GM21619 (cell line): ENCODE results near the gene ZYX.
"Not testable (repeated sequence)": the region's sequence is repeated elsewhere in the genome, so short reads cannot be mapped to it uniquely, and the experiment has no call there.

ENCODE experiments used
- ATAC-seq: cut with Tn5 transposase; IDR thresholded peaks from one replicate; pipeline ENCODE4 v1.9.1; 2021; ENCODE audit not compliant: unreplicated experiment

The ZYX gene

GRCh38 chr7:143416565-143417149 is 35.5 kb downstream of the ZYX start:
- no peak for ATAC-seq

GRCh38 chr7:143417734-143418383 is 36.7 kb downstream of the ZYX start:
- ATAC-seq = no peak

- no peak for ATAC-seq
Measured at GRCh38 chr7:143418681-143419458, 37.7 kb downstream of the ZYX start.

GRCh38 chr7:143419880-143420279 is 38.7 kb downstream of the ZYX start:
- no peak for ATAC-seq

GRCh38 chr7:143420624-143421023 is 39.5 kb downstream of the ZYX start:
- ATAC-seq = not testable (repeated sequence)

GRCh38 chr7:143422033-143422432 is 40.9 kb downstream of the ZYX start:
- no peak for ATAC-seq

GRCh38 chr7:143424476-143424875 is 43.3 kb downstream of the ZYX start:
- ATAC-seq = not testable (repeated sequence)

GRCh38 chr7:143426479-143427142 is 45.5 kb downstream of the ZYX start:
- no peak for ATAC-seq

- no peak for ATAC-seq
Measured at GRCh38 chr7:143429770-143430698, 48.9 kb downstream of the ZYX start.

- ATAC-seq = no peak
Measured at GRCh38 chr7:143431109-143431508, 50.0 kb downstream of the ZYX start.

GRCh38 chr7:143433759-143434158 is 52.6 kb downstream of the ZYX start:
- no peak for ATAC-seq

- no peak for ATAC-seq
Measured at GRCh38 chr7:143434660-143435059, 53.5 kb downstream of the ZYX start.

GRCh38 chr7:143435266-143435665 is 54.1 kb downstream of the ZYX start:
- ATAC-seq = no peak

- ATAC-seq = peak; percentile 86
Measured at GRCh38 chr7:143436325-143436946, 55.3 kb downstream of the ZYX start.

GRCh38 chr7:143437578-143437977 is 56.4 kb downstream of the ZYX start:
- peak; percentile 42 for ATAC-seq

GRCh38 chr7:143439866-143440265 is 58.7 kb downstream of the ZYX start:
- ATAC-seq = no peak
